ENCODE measurements around the gene CEP162. TPM values are rescaled to one million over a fixed set of nuclear protein-coding genes. Genes with fewer than 3 reads are reported as not detected.
"Not testable (repeated sequence)": the region's sequence is repeated elsewhere in the genome, so short reads cannot be mapped to it uniquely, and the experiment has no call there.

CEP162 gene
- total and polyA plus RNA-seq, 10 of the 15 experiments (the other 5 are each of a cell fraction or from before 2014, with no cell fraction given): 2.7 to 7.9 (median 4.5) TPM

GRCh38 chr6:84111351-84111750 is 116.1 kb downstream of the CEP162 start:
- H3K9me3 ChIP-seq (replicated peaks; ENCODE audit: control insufficient read depth, insufficient read depth, low read length); CTCF ChIA-PET; H3K4me2 ChIP-seq (ENCODE audit: control insufficient read depth, insufficient read depth); H3K79me2 ChIP-seq (ENCODE audit: control insufficient read depth, insufficient read depth, low read length); DNase-seq (ENCODE audit: low read depth, low spot score); H4K20me1 ChIP-seq (ENCODE audit: control insufficient read depth, insufficient read depth); ATAC-seq; H3K27me3 ChIP-seq (replicated peaks in 1 of 2; ENCODE audit: control insufficient read depth in 2 of 2, insufficient read depth in 2 of 2, low read length in 1 of 2); H3K27ac ChIP-seq (ENCODE audit: control insufficient read depth, insufficient read depth); H3K4me3 ChIP-seq; intact Hi-C loops (cut with micrococcal nuclease; ENCODE audit: unreplicated experiment); H3K4me1 ChIP-seq (ENCODE audit: control insufficient read depth, insufficient read depth, low read length); POLR2A ChIA-PET; H3K36me3 ChIP-seq (ENCODE audit: control insufficient read depth in 2 of 2, insufficient read depth in 2 of 2, low read length in 1 of 2); RAD21 ChIA-PET (ENCODE audit: unreplicated experiment); H2AFZ ChIP-seq (ENCODE audit: control insufficient read depth, low read depth, low read length); H3K9ac ChIP-seq (ENCODE audit: control insufficient read depth, insufficient read depth, low read length); FAIRE-seq; BruUV-seq (replicated peaks); in situ Hi-C loops (cut with MboI): not testable (repeated sequence)
- SMC1A ChIA-PET (ENCODE audit: uncharacterized antibody, unreplicated experiment): interaction anchor here (1.2 to 1.5 kb wide), 2 partner anchors 9 to 11 kb away, joined by 3 to 6 read pairs; no protein-coding TSS in a partner anchor
- TF ChIP-seq SPI1 (IDR thresholded peaks at IDR 0.05; ENCODE audit: borderline replicate concordance, insufficient read depth, low read depth, low read length): peak; percentile 41; the same call in 1 of the 2 replicates
- 0% methylated on average over 1 of the region's 1 CpG for WGBS (ENCODE audit: insufficient coverage, insufficient replicate concordance, low lambda C conversion rate, missing lambda C conversion rate)

DNA sequence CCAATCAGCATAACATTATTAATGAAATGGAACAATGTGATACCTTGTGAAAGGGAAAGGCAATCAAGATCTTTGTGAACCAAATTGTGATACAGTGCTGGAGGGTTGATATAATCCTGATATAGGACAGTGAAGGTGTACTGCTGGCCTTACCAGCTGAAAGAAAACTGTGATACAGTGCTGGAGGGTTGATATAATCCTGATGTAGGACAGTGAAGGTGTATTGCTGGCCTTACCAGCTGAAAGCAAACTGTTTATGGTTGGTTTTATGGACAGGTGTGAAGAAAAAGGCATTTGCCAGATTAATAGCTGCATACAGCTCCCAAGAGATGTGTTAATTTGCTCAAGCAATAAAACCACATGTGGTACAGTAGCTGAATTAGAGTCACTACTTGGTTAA is 119.9 kb downstream of the CEP162 start:
- BruUV-seq (replicated peaks): no TSS peak
- Histone ChIP-seq H3K27ac (ENCODE audit: control insufficient read depth, insufficient read depth) (no peak overlapping the region), H3K36me3 (ENCODE audit: control insufficient read depth in 2 of 2, insufficient read depth in 2 of 2, low read length in 1 of 2) (no peaks in the 10 kb centered on the region), H3K9ac (ENCODE audit: control insufficient read depth, insufficient read depth, low read length) (no peak overlapping the region), H3K4me3 (no peak overlapping the region), H3K9me3 (replicated peaks; ENCODE audit: control insufficient read depth, insufficient read depth, low read length) (no peaks in the 10 kb centered on the region; the same call in 2 of the 3 replicates), H3K79me2 (ENCODE audit: control insufficient read depth, insufficient read depth, low read length) (no peaks in the 10 kb centered on the region), H3K4me2 (ENCODE audit: control insufficient read depth, insufficient read depth) (no peak overlapping the region), H2AFZ (ENCODE audit: control insufficient read depth, low read depth, low read length) (no peak overlapping the region), H3K4me1 (ENCODE audit: control insufficient read depth, insufficient read depth, low read length) (no peaks in the 10 kb centered on the region), H4K20me1 (ENCODE audit: control insufficient read depth, insufficient read depth) (no peaks in the 10 kb centered on the region), H3K27me3 (replicated peaks in 1 of 2; ENCODE audit: control insufficient read depth in 2 of 2, insufficient read depth in 2 of 2, low read length in 1 of 2) (no peaks in the 10 kb centered on the region)
- DNase-seq (ENCODE audit: low read depth, low spot score) (no peak), FAIRE-seq (no peak), ATAC-seq (no peak)
- TF ChIP-seq SREBF1 (IDR thresholded peaks at IDR 0.05; ENCODE audit: low read length) (no peak), MAX (IDR thresholded peaks at IDR 0.05; ENCODE audit: low read depth, low read length) (no peak), ZNF274 (IDR thresholded peaks at IDR 0.05; ENCODE audit: insufficient read depth, insufficient read length) (no peak), KLF5 (IDR thresholded peaks at IDR 0.05; ENCODE audit: partially characterized antibody) (no peak), IKZF2 (IDR thresholded peaks at IDR 0.05) (no peak), POLR2AphosphoS2 (IDR thresholded peaks at IDR 0.05; ENCODE audit: low read depth, low read length) (no peak), SUPT20H (IDR thresholded peaks at IDR 0.05; ENCODE audit: borderline replicate concordance, control insufficient read depth, low read depth, low read length) (no peak), BCL11A (IDR thresholded peaks at IDR 0.05; ENCODE audit: low read depth, low read length) (no peak), TAF1 (IDR thresholded peaks at IDR 0.05; ENCODE audit: borderline replicate concordance, low read depth, low read length) (no peak), CBX5 (IDR thresholded peaks at IDR 0.05; ENCODE audit: low read depth) (no peak), SIN3A (IDR thresholded peaks at IDR 0.05; ENCODE audit: low read depth, low read length) (no peak), GATAD2B (conservative IDR thresholded peaks at IDR 0.05; ENCODE audit: low read depth) (no peak), SP1 (IDR thresholded peaks at IDR 0.05; ENCODE audit: low read depth, low read length) (no peak), IKZF1 (conservative IDR thresholded peaks at IDR 0.05) (no peak), DPF2 (IDR thresholded peaks at IDR 0.05) (no peak), ETV6 (conservative IDR thresholded peaks at IDR 0.05 in 1 of 2, IDR thresholded peaks at IDR 0.05 in 1 of 2; ENCODE audit: borderline replicate concordance in 1 of 2, low read depth in 1 of 2) (no peak), MTA2 (IDR thresholded peaks at IDR 0.05; ENCODE audit: low read depth) (no peak), FOXM1 (IDR thresholded peaks at IDR 0.05; ENCODE audit: low read depth, low read length) (no peak)
- CTCF ChIA-PET: no interaction called here
- in situ Hi-C loops (cut with MboI) (no loop called here), intact Hi-C loops (cut with micrococcal nuclease; ENCODE audit: unreplicated experiment) (no loop called here)
- RAD21 ChIA-PET (ENCODE audit: unreplicated experiment): interaction anchor here (1.2 kb wide), 1 partner anchor 13 kb away, joined by 3 read pairs; no protein-coding TSS in a partner anchor
- SMC1A ChIA-PET (ENCODE audit: uncharacterized antibody, unreplicated experiment): no interaction called here
- POLR2A ChIA-PET: no interaction called here
